Kidney epithelial cell (primary cell): ENCODE results near the gene SYT1. TPM values are rescaled to one million over a fixed set of nuclear protein-coding genes. Genes with fewer than 3 reads are reported as not detected.

ENCODE experiments used
- DNase-seq: peaks from one replicate; pipeline ENCODE4 v3.0.0-alpha.2; 2010; ENCODE audit warnings: low read depth
- H3K27me3 ChIP-seq: 2 replicates; pipeline ENCODE4 v1.6.0; 2011; ENCODE audit warnings: low read length; ENCODE audit not compliant: control insufficient read depth, insufficient read depth
- H3K36me3 ChIP-seq: 2 replicates; pipeline ENCODE4 v1.5.1; 2011; ENCODE audit warnings: low read length; ENCODE audit not compliant: control insufficient read depth, insufficient read depth
- H3K4me3 ChIP-seq: 2 replicates; pipeline ENCODE4 v1.5.1; 2011; ENCODE audit warnings: low read depth, mild to moderate bottlenecking, control low read depth, low read length
- CTCF ChIP-seq: IDR thresholded peaks from 2 replicates; pipeline ENCODE4 v1.5.1; 2011; ENCODE audit warnings: mild to moderate bottlenecking, moderate library complexity, low read length, control low read depth, inconsistent platforms; ENCODE audit not compliant: insufficient read depth, poor library complexity, severe bottlenecking
- total RNA-seq: library from RNA; depleted of rRNA; stranded (reverse); fragments of >200 nt; gene quantifications from 2 replicates; pipeline ENCODE4 v1.2.3, GENCODE V29; 2015

SYT1 gene
- total RNA-seq, 1 donor from 2014 or later, result 7.4 TPM

- Histone ChIP-seq H3K27me3 (no peaks in the 10 kb centered on the region), H3K36me3 (no peaks in the 10 kb centered on the region), H3K4me3 (no peak overlapping the region)
- no peak for TF ChIP-seq CTCF
- DNase-seq, result no peak
Observed at GRCh38 chr12:78951803-78952551, 87.4 kb downstream of the SYT1 start.

- Histone ChIP-seq H3K4me3 (no peak overlapping the region), H3K27me3 (no peaks in the 10 kb centered on the region), H3K36me3 (no peaks in the 10 kb centered on the region)
- DNase-seq, result no peak
- no peak for TF ChIP-seq CTCF
Observed at GRCh38 chr12:78952552-78952929, 88.0 kb downstream of the SYT1 start.

- H3K27me3 ChIP-seq, result no peaks in the 10 kb centered on the region
- no peak overlapping the region for H3K4me3 ChIP-seq
- no peaks in the 10 kb centered on the region for H3K36me3 ChIP-seq
- no peak for TF ChIP-seq CTCF
- no peak for DNase-seq
Observed at GRCh38 chr12:78958941-78959340, 94.4 kb downstream of the SYT1 start.

- DNase-seq, result no peak
- no peak for TF ChIP-seq CTCF
- H3K4me3 ChIP-seq, result no peak overlapping the region
- H3K27me3 ChIP-seq, result no peaks in the 10 kb centered on the region
- no peaks in the 10 kb centered on the region for H3K36me3 ChIP-seq
Observed at GRCh38 chr12:78959556-78959955, 95.0 kb downstream of the SYT1 start.

- no peaks in the 10 kb centered on the region for H3K36me3 ChIP-seq
- no peak overlapping the region for H3K4me3 ChIP-seq
- H3K27me3 ChIP-seq, result no peaks in the 10 kb centered on the region
- DNase-seq, result no peak
- no peak for TF ChIP-seq CTCF
Observed at GRCh38 chr12:78961171-78961570, 96.6 kb downstream of the SYT1 start.
